ENCODE data around the gene CHI3L1. TPM values are rescaled to one million over a fixed set of nuclear protein-coding genes. Genes with fewer than 3 reads are reported as not detected.

CHI3L1 gene
- total and polyA plus RNA-seq, 4 donors, result 1.1 to 14.2 (median 1.9) TPM

DNA sequence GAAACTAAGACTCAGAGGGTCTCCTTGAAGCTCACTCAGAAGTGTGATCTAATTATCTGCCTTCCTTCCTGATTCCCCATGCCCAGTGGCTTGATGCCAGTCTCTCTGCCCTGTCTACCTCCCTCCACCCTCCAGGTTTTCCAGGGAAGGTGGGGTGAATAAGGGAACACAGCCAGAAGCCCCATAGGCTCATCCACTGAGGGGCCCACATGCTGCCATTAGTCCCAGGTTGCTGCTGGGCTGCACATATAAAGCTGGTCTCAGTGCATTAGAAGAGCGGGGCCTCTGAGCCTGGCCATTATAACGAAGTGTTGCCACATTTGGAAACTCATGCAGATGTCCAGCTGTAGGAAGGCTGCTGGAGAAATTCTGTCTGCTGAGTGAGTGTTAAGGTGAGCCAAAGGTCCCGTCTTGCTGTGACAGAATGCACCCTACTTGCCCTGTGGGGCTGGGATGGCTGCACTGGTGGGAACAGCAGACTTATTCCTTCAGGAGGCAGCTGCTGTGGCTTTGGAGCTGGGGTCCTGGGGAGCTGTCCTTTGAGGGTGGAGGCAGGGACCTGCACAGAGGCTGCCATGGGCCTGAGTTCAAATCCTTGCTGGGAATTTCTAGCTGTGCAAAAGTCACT is 56.0 kb downstream of the CHI3L1 start:
- H3K27me3 ChIP-seq (ENCODE audit: control insufficient read depth, insufficient read depth, low read length), result no peaks in the 10 kb centered on the region
- peaks cover 63% of the 10 kb centered on the region for H3K4me1 ChIP-seq (ENCODE audit: control insufficient read depth, insufficient read depth, low read length)
- no peaks in the 10 kb centered on the region for H3K9me3 ChIP-seq (ENCODE audit: control insufficient read depth, insufficient read depth, low read length)
- WGBS (ENCODE audit: insufficient coverage), result 49% methylated on average over 3 of the region's 3 CpGs
- DNase-seq (ENCODE audit: low read depth in 4 of 6, low spot score in 6 of 6), result no peak
- H3K27ac ChIP-seq (ENCODE audit: low read depth, low read length), result no peak overlapping the region
- H3K36me3 ChIP-seq (ENCODE audit: control insufficient read depth, insufficient read depth, low read length), result peaks cover 5% of the 10 kb centered on the region
- no peak overlapping the region for H3K4me3 ChIP-seq (ENCODE audit: low read depth, low read length)

- peak in 3 of 6 donors; percentile 43 to 81 (median 70) for DNase-seq (ENCODE audit: low read depth in 4 of 6, low spot score in 6 of 6)
- WGBS (ENCODE audit: insufficient coverage), result 39% methylated on average over 6 of the region's 7 CpGs
- Histone ChIP-seq H3K4me3 (ENCODE audit: low read depth, low read length) (no peak overlapping the region), H3K4me1 (ENCODE audit: control insufficient read depth, insufficient read depth, low read length) (peaks cover 64% of the 10 kb centered on the region), H3K27me3 (ENCODE audit: control insufficient read depth, insufficient read depth, low read length) (peaks cover under 1% of the 10 kb centered on the region), H3K27ac (ENCODE audit: low read depth, low read length) (no peak overlapping the region), H3K36me3 (ENCODE audit: control insufficient read depth, insufficient read depth, low read length) (peaks cover 5% of the 10 kb centered on the region), H3K9me3 (ENCODE audit: control insufficient read depth, insufficient read depth, low read length) (no peaks in the 10 kb centered on the region)
These were observed 56.8 kb downstream of the CHI3L1 start for GRCh38 chr1:203129501-203130231.

Other genes starting within 250 kb of the CHI3L1 start
- 100 to 1,000 TPM in 1 of 2 donors, 10 to 100 TPM in 1; 84.1 to 114 TPM for gene ADIPOR1, start 228.4 kb downstream of the CHI3L1 start, total RNA-seq
- 10 to 100 TPM; 74.8 to 83.9 TPM for gene ADIPOR1, start 228.4 kb downstream of the CHI3L1 start, polyA plus RNA-seq (ENCODE audit: insufficient read length in 2 of 2)
- gene CYB5R1, start 219.4 kb downstream of the CHI3L1 start, total RNA-seq, result 10 to 100 TPM; 41.6 to 59.6 TPM
- 10 to 100 TPM; 42.1 to 49.1 TPM for gene CYB5R1, start 219.4 kb downstream of the CHI3L1 start, polyA plus RNA-seq (ENCODE audit: insufficient read length in 2 of 2)
- 10 to 100 TPM; 76.6 to 85.3 TPM for gene TMEM183A, start 179.3 kb downstream of the CHI3L1 start, total RNA-seq
- 10 to 100 TPM; 76.6 to 90.5 TPM for gene TMEM183A, start 179.3 kb downstream of the CHI3L1 start, polyA plus RNA-seq (ENCODE audit: insufficient read length in 2 of 2)
- gene PPFIA4, start 160.2 kb downstream of the CHI3L1 start, total RNA-seq, result 10 to 100 TPM; 11.5 to 18.9 TPM
- 10 to 100 TPM; 39.4 to 51.0 TPM for gene PPFIA4, start 160.2 kb downstream of the CHI3L1 start, polyA plus RNA-seq (ENCODE audit: insufficient read length in 2 of 2)
- under 1 TPM in 1 of 2 donors, not detected in 1; 0.11 TPM for gene MYOG, start 100.7 kb downstream of the CHI3L1 start, total RNA-seq
- under 1 TPM; 0.29 to 0.69 TPM for gene MYOG, start 100.7 kb downstream of the CHI3L1 start, polyA plus RNA-seq (ENCODE audit: insufficient read length in 2 of 2)
- gene ADORA1, start 59.0 kb downstream of the CHI3L1 start, total RNA-seq, result 10 to 100 TPM in 1 of 2 donors, 1 to 10 TPM in 1; 3.1 to 11.7 TPM
- 10 to 100 TPM; 28.8 to 29.7 TPM for gene ADORA1, start 59.0 kb downstream of the CHI3L1 start, polyA plus RNA-seq (ENCODE audit: insufficient read length in 2 of 2)
- under 1 TPM in 1 of 2 donors, not detected in 1; 0.06 TPM for gene MYBPH, start 10.9 kb downstream of the CHI3L1 start, total RNA-seq
- under 1 TPM; 0.24 to 0.35 TPM for gene MYBPH, start 10.9 kb downstream of the CHI3L1 start, polyA plus RNA-seq (ENCODE audit: insufficient read length in 2 of 2)
- under 1 TPM; 0.55 to 0.79 TPM for gene CHIT1, start 43.0 kb upstream of the CHI3L1 start, total RNA-seq
- 1 to 10 TPM in 1 of 2 donors, under 1 TPM in 1; 0.69 to 3.3 TPM for gene CHIT1, start 43.0 kb upstream of the CHI3L1 start, polyA plus RNA-seq (ENCODE audit: insufficient read length in 2 of 2)
- 10 to 100 TPM; 37.1 to 39.1 TPM for gene BTG2, start 118.8 kb upstream of the CHI3L1 start, total RNA-seq
- 10 to 100 TPM; 28.4 to 39.5 TPM for gene BTG2, start 118.8 kb upstream of the CHI3L1 start, polyA plus RNA-seq (ENCODE audit: insufficient read length in 2 of 2)
- gene FMOD, start 164.4 kb upstream of the CHI3L1 start, total RNA-seq, result 100 to 1,000 TPM in 1 of 2 donors, 10 to 100 TPM in 1; 93.3 to 140 TPM
- 10 to 100 TPM; 21.8 to 70.1 TPM for gene FMOD, start 164.4 kb upstream of the CHI3L1 start, polyA plus RNA-seq (ENCODE audit: insufficient read length in 2 of 2)